Stimulated activated CD4-positive, alpha-beta T cell treated with anti-CD3 and anti-CD28 coated beads, Interleukin-12 subunit alpha, Interleukin-12 subunit beta, amount 100 ng/mL, for 24 hours (primary cell): ENCODE results near the gene PSD4.

Experiments used
- DNase-seq, 2 experiments: peaks; one replicate each; pipeline ENCODE4 v3.0.0-alpha.2; 2020; ENCODE audit warnings: low read depth in 2 of 2

The PSD4 gene

GRCh38 chr2:113184531-113185230, 10.9 kb downstream of the PSD4 start:
- no peak for DNase-seq

GRCh38 chr2:113185664-113186432, 12.1 kb downstream of the PSD4 start:
- DNase-seq = no peak

- DNase-seq = no peak
Observed at GRCh38 chr2:113186433-113186796, 12.6 kb downstream of the PSD4 start.

- DNase-seq = no peak
Observed at GRCh38 chr2:113187771-113188170, 14.0 kb downstream of the PSD4 start.

- no peak for DNase-seq
Observed at GRCh38 chr2:113190871-113191270, 17.1 kb downstream of the PSD4 start.

GRCh38 chr2:113192459-113193100, 18.8 kb downstream of the PSD4 start:
- no peak for DNase-seq

GRCh38 chr2:113195923-113196501, 22.2 kb downstream of the PSD4 start:
- DNase-seq = no peak

GRCh38 chr2:113196839-113197238, 23.1 kb downstream of the PSD4 start:
- no peak for DNase-seq

GRCh38 chr2:113197347-113198047, 23.7 kb downstream of the PSD4 start:
- no peak for DNase-seq

GRCh38 chr2:113198048-113198789, 24.4 kb downstream of the PSD4 start:
- DNase-seq = no peak

- DNase-seq = peak; percentile 65 to 74
Observed at GRCh38 chr2:113198790-113199612, 25.2 kb downstream of the PSD4 start.

- DNase-seq = no peak
Observed at GRCh38 chr2:113200236-113200635, 26.5 kb downstream of the PSD4 start.

GRCh38 chr2:113200736-113201490, 27.1 kb downstream of the PSD4 start:
- DNase-seq = no peak

GRCh38 chr2:113201496-113202304, 27.9 kb downstream of the PSD4 start:
- DNase-seq = no peak

GRCh38 chr2:113202305-113203216, 28.8 kb downstream of the PSD4 start:
- no peak for DNase-seq

GRCh38 chr2:113203217-113203530, 29.4 kb downstream of the PSD4 start:
- no peak for DNase-seq

- peak; percentile 60 to 63 for DNase-seq
Observed at GRCh38 chr2:113203901-113204519, 30.2 kb downstream of the PSD4 start.
